RWPE1 (cell line): ENCODE results near the gene HOXA9.

ENCODE experiments used
- CTCF ChIA-PET: fragments of 350-600 bp; sonication (Branson Sonifier 250); formaldehyde crosslinking; extraction: SDS; loops from one replicate; lab custom pipeline; 2021; lab: Yijun Ruan, JAX
- POLR2A ChIA-PET: fragments of 400-600 bp; formaldehyde crosslinking; extraction: SDS; loops from one replicate; lab custom pipeline; 2020; ENCODE audit warnings: antibody characterized with exemption; ENCODE audit not compliant: low non-redundant PET; lab: Yijun Ruan, JAX
- DNase-seq: peaks from one replicate; pipeline ENCODE4 v3.0.0; 2012; ENCODE audit warnings: low spot score
- H3K27ac ChIP-seq: fragments of 450-650 bp; 2 replicates; pipeline ENCODE4 v1.5.1; 2017
- CTCF ChIP-seq: fragments of 450-650 bp; conservative IDR thresholded peaks from 2 replicates; pipeline ENCODE4 v1.5.1; 2017; ENCODE audit warnings: low read depth, mild to moderate bottlenecking

HOXA9 gene

GRCh38 chr7:27193335-27194001 lies 28.1 kb upstream of the HOXA9 start:
- DNase-seq, result no peak
- ChIA-PET POLR2A (no interaction called here), CTCF (interaction anchor here (0.7 to 0.8 kb wide), 2 partner anchors 413 to 534 kb away, joined by 3 to 7 read pairs; no protein-coding TSS in a partner anchor)
- peak overlapping the region; percentile 90 for H3K27ac ChIP-seq
- TF ChIP-seq CTCF, result no peak

- ChIA-PET CTCF (interaction anchor here (0.7 kb wide), 1 partner anchor 503 kb away, joined by 4 read pairs; no protein-coding TSS in a partner anchor), POLR2A (no interaction called here)
- H3K27ac ChIP-seq, result peak overlapping the region; percentile 90
- no peak for TF ChIP-seq CTCF
- DNase-seq, result no peak
Observed at GRCh38 chr7:27192546-27193334, 27.4 kb upstream of the HOXA9 start.

GRCh38 chr7:27191833-27192545 lies 26.7 kb upstream of the HOXA9 start:
- POLR2A ChIA-PET, result no interaction called here
- H3K27ac ChIP-seq, result peak overlapping the region; percentile 90
- no peak for DNase-seq
- TF ChIP-seq CTCF, result no peak
- CTCF ChIA-PET, result interaction anchor here (0.6 to 0.7 kb wide), 2 partner anchors 502 to 575 kb away, joined by 4 read pairs; no protein-coding TSS in a partner anchor

- DNase-seq, result no peak
- TF ChIP-seq CTCF, result no peak
- H3K27ac ChIP-seq, result peak overlapping the region; percentile 90
- ChIA-PET POLR2A (no interaction called here), CTCF (interaction anchor here (0.6 kb wide), 1 partner anchor 575 kb away, joined by 4 read pairs; no protein-coding TSS in a partner anchor)
Observed at GRCh38 chr7:27191161-27191731, 25.9 kb upstream of the HOXA9 start.

- ChIA-PET POLR2A (no interaction called here), CTCF (interaction anchor here (0.6 to 2.0 kb wide), 2 partner anchors 10 to 409 kb away, joined by 7 to 10 read pairs; no protein-coding TSS in a partner anchor)
- H3K27ac ChIP-seq, result peak overlapping the region; percentile 88
- TF ChIP-seq CTCF, result no peak
- DNase-seq, result no peak
Observed at GRCh38 chr7:27189997-27190748, 24.8 kb upstream of the HOXA9 start.
